ENCODE results near the gene NEO1.

The NEO1 gene, protein sequence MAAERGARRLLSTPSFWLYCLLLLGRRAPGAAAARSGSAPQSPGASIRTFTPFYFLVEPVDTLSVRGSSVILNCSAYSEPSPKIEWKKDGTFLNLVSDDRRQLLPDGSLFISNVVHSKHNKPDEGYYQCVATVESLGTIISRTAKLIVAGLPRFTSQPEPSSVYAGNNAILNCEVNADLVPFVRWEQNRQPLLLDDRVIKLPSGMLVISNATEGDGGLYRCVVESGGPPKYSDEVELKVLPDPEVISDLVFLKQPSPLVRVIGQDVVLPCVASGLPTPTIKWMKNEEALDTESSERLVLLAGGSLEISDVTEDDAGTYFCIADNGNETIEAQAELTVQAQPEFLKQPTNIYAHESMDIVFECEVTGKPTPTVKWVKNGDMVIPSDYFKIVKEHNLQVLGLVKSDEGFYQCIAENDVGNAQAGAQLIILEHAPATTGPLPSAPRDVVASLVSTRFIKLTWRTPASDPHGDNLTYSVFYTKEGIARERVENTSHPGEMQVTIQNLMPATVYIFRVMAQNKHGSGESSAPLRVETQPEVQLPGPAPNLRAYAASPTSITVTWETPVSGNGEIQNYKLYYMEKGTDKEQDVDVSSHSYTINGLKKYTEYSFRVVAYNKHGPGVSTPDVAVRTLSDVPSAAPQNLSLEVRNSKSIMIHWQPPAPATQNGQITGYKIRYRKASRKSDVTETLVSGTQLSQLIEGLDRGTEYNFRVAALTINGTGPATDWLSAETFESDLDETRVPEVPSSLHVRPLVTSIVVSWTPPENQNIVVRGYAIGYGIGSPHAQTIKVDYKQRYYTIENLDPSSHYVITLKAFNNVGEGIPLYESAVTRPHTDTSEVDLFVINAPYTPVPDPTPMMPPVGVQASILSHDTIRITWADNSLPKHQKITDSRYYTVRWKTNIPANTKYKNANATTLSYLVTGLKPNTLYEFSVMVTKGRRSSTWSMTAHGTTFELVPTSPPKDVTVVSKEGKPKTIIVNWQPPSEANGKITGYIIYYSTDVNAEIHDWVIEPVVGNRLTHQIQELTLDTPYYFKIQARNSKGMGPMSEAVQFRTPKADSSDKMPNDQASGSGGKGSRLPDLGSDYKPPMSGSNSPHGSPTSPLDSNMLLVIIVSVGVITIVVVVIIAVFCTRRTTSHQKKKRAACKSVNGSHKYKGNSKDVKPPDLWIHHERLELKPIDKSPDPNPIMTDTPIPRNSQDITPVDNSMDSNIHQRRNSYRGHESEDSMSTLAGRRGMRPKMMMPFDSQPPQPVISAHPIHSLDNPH (N-terminal part only)

DNA sequence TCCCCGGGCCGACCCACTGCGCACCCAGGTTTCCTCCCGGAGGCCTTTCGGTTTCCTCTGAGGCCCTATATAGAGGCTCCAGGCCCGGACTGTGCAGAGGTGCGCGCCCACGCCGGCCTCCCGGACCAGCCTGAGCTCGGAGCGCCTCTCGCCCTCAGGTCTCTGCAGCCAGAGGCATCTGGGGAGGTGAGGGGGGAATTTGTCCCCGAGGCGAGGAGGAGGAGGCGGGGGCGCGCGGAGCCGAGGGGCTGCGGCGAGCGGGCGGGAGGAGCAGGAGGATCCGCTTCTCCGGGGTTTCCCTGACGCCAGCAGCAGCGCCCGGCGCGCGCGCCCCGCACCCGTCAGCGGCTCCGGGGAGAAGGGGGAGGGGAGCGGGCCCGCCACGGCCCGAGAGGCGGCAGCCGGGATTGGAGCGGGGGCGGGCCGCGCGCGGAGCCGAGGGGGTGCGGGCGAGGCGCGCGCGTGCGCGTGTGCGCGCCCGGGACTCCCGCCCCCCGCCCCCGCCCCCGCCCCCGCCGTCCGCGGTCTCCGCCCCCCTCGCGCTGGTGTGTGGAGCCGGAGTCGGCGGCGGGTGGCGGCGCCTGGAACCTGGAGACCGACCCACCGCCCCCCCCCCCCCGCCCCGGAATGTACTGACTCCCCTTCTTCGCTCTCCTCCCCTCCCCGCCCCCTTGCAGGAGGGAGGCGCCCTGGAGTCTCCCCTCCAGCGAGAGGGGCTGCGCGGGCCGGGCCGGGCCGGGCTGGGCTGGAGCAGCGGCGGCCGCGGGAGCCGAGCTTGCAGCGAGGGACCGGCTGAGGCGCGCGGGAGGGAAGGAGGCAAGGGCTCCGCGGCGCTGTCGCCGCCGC, at the start of gene NEO1:
TSS of gene NEO1 (plus strand) at position 657 of the 846 bp plus-strand sequence. CDS start 213 bp downstream, outside the sequence.
- DNase-seq: peak; percentile 79

DNA sequence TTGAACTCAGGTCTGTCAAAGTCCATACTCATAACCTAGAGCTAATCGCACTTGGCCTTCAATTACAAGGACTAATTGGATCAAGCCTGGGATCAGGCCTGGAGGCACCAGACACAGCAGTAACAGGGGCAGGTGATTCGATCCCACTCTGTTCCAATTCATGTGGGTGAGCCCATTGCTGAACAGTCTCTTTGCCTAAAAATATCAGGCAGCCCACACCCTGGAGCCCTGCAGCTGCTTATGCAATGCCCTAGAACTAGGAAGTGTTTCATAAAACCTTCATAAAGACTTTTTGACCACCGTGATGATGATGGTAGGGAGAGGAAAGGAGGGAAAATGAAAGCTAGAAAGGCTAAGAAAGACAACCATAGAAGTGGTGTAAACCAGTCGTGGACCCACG, 47.8 kb upstream of the NEO1 start:
- no peak for DNase-seq

DNA sequence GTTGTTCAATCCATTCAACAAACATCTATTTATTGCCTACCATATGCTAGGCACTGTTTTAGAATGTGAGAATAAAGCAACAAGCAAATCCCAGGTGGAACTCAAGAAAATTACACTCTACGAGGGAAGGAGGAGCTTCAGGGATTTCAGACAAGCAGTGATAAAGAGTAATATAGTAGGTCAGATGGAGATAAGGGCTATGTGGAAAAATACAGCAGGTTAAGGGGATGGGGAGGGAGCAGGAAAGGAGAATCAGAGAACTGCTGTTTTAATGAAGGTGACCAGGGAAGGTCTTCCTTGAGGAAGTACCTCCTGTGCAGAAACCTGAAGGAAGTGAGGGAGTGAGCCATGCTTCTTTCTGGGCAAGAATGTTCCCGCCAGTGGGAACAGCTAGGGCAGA, 47.2 kb upstream of the NEO1 start:
- no peak for DNase-seq

DNA sequence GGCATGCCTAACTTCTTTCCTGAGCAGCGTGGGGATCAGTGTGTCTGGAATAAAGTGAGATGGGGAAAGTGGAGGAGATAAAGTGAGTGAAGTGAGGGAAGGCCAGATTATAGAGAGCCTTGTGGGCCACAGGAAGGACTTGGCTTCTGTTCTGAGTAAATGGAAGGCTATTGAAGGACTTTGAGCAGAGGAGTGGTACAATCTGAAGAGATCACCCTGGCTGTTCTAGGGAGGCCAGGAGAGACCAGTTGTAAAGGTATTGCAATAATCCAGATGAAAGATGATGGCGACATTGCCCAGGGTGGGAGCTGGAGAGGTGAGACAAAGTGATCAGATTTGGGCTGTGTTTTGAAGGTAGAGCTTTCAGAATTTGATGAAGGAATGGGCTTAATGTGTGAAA, 46.8 kb upstream of the NEO1 start:
- no peak for DNase-seq

DNA sequence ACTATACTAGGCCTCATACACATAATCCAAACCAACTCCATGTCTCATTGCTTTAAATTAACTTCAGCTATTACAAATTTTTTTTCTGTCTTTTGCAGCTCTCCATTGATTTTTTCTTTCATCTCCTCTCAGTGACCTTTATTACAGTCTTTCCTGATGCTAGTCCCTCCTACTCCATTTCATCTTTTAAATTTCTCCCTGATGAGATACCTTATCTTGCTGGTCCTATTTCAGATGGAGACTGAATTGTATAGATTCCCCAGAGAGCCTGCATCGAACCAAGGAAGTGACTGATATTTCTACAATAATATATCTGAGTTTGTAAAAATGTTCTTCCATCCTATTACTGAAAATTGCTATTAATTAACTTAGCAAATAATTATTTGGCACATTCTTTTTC, 45.7 kb upstream of the NEO1 start:
- DNase-seq: no peak

DNA sequence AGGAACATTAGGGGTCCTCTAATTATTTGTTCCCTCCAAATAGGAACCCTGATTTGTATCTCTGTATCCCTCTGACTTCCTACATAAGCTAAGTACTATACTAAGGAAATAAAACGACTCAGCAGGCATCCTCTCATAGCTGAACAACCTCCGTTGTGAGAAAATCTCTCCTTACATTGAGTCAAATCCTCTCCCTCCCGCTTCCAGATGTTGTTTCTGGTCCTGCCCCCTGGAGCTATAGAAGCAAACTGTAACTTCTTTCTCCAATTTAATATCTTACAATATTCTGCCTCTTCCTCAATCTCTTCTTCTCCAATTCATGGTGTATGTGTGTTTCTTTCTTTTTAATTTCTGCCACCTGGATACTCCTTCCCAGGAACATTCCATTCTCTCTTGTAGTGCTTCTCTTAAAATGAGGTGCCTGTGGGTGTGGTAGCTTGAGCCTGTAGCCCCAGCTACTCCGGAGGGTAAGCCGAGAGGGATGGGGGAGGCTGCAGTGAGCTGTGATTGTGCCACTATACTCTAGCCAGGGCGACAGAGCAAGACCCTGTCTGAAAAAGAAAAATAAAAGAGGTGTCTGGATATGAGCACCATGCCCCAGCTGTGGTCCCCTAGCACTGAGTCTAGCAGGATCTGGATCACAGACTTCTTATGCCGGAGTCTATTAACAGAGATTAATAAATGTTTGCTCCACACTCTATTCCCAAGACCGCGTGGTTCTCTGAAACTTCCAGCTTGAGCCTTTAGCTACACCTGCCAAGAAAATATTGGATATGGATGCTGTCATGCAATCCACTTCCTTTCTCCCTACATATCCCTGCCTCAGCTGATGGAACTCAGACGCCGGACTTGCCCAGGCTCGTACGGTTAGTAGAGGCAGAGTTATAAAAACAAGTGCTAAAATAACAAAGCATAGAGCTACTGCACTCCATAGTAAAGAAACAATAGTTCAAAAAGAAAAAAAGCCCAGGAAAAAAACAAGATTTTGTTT, 42.9 kb upstream of the NEO1 start:
- DNase-seq: no peak

DNA sequence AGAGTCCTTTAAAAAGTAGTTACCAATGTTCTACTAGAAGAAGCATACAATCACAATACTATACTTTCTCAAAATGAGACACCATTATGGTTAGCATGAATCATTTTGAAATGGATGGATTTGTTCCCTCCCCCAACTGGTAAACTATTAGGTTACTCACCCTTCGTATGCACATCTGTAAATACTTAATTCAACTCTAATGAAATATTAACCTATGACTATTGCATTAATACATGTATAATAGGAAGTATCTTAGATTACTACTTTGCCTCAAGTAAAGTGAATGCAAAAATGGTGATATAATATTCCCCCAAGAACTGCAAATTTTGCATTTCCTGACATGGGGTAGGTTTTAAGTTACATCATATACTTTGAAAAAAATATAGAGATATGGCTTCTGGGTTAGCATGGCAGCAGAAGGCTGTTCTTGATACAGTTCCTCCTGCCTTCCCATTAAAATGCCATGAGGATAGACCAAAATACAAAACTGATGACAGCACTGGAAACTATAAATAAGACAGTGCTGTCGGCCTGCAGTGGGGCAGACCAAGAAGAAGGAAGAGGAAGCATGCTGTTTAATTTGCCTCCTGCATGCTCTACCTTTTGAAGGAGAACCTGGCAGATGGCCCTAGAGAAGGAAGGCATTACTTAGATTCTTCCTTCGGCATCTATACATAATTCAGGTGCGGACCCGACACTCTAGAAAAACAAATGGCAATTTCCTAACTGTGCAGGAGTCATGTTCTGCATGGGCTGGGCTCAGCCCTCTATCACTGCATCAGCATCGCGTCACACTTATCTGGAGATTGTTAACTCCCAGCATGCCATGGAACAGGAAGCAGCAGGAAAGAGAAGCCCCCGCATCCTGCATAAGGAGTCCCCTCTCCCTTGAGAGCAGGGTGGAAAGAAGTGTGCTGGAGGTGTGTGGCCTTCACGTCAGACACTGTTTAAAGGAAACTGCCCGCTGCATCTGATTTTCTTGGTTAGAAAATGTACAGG, 41.8 kb upstream of the NEO1 start:
- no peak for DNase-seq

DNA sequence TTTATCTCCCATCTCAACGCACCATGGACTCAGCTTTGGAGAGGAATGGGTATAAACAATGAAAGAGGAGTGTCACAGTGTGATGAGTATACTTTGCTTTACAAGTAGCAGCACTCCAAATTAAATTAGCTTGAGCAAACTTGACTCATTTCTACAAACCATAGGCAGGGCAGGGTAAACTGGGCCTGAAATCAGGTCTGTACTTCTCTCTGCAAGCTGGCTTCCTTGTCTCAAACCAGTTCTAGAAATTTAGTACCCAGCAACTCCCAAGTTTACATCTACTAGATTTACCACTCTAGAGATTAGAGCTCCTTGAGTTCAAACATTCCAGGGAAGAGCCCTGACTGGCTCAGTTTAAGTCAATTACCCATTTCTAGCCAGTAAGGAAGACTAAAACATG, 37.4 kb upstream of the NEO1 start:
- DNase-seq: no peak

DNA sequence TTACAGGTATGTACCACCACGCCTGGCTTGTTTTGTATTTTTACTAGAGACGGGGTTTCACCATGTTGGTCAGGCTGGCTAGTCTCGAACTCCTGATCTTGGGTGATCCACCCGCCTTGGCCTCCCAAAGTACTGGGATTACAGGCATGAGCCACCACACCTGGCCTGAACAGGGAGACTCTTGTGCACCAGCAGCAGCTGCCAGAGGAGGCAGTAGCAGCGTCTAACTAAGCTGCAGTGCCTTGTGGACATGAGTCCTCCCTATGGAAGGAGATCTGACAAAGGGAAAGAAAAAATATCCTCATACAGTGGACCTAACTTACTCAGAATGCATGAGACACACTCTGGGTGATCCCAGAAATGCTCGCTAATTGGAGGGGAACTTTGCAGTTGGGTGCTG, 36.8 kb upstream of the NEO1 start:
- DNase-seq: no peak

DNA sequence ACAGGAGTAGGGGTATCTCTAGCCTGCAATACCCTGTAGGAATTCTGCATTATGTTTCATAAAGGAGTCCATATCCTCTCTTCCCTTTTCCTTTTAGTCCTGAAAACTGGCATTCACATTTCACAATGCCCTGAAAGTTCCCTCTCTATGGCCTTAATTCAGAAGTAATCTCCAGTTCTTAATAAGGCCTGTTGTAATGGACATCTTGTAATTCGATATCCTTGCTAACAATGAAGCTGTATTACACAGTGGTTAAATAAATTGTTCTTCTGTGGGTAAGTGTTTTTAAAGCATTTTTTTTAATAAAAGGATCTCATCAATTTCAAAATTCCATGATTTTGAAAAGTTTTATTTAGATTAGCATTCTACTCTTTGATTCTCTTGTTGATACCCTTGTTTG, 34.3 kb upstream of the NEO1 start:
- no peak for DNase-seq

DNA sequence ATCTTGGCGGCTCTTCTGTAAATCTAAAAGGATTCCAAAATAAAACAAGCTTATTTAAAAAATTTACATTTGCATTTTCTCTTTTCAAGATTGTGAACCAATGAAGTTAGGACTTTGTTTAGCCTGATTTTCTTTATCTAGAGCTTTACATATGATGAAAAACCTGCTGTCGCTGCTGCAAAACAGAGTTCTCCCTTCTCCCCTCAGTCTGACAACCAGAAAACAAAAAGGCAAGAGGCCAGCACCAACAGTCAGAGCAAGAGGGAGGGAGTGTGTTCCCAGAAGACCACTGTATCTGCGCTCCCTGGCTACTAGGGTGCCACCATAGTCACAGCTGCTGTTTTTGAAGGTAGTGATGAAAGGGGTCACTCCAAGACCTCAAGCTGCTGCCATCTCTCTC, 33.1 kb upstream of the NEO1 start:
- no peak for DNase-seq

DNA sequence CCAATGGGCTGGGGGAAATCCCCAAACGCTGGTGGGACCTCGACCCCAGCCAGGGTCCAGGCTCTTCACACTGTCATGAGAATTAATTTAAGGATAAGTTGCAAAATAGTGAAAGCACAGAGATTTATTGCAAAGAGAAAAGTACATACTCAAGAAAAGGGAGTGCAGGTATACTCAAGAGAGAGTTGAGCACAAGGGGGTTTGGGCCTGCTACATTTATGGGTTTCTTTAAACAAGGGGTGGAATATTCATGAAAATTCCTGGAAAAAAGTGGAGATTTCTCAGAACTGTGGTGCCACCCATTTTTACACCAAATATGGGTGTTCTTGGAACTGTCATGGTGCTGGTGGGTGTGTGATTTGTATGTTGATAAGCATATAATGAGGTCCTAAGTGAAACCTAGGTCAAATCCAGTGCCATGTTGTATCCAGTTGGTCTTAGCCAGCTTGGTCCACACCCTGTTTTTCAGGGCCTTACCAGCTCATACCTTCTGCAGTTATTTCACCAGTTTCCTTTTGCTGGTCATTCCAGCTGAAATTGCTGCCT, 32.6 kb upstream of the NEO1 start:
- no peak for DNase-seq

DNA sequence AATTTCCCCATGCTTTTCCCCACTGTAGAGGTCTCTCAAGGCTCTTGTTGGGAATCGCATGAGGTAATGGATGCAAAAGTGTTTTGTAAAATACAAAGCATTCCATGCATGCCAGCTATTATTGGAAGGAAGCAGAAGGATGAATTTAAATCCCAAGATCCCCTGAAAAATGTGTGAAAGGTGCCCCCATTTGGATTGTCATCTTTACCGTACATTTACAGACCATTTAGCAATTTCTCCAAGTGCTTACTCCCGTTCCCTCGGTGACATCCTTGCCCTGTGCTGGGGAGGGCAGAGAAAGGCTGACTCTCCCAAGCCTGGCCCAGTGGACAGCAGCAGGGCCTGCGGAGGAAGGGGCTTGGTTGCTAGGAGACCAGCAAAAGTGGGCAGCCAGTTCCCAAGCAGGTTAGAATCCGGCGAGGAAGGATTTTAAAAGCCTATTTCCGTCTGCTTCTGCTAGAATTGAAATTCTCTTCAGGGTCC, 31.1 kb upstream of the NEO1 start:
- no peak for DNase-seq

DNA sequence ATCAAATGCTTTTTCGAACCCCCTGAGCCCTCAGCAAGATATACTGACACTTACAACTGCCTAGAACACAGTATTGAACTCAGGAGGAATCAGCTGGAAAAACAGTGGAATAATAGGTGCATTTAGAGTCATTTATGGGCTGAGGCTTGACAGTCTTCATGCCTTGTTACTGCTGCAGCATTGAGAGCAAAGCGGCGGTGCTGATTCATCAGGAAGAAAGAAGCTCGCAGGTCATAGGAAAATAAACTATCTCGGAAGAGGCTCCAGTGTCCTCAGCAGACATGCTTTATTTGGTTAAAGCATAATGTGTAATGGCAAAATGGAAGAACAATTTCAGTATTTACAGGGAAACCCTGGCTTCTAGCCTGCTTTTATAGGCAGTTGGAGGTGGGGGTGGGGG, 30.1 kb upstream of the NEO1 start:
- no peak for DNase-seq

DNA sequence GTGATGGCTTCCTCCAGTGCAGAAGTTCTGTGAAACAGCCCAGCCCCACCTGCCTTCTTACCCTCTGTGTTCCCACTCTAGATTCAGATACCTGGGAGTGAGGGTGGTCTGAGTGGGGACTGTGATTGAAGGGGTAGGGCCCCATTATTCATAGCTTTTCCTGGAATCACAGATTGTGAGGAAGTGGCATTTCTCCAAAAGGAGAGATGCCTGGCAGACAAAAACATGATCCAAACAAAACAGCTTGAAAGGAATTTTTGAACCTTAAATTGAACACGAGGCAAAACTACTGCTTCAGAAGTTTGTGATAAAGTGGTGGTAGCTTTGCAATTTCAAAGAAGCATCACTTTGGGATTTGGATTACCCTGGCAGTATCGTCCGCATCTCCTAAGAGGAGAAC, 29.2 kb upstream of the NEO1 start:
- DNase-seq: no peak

DNA sequence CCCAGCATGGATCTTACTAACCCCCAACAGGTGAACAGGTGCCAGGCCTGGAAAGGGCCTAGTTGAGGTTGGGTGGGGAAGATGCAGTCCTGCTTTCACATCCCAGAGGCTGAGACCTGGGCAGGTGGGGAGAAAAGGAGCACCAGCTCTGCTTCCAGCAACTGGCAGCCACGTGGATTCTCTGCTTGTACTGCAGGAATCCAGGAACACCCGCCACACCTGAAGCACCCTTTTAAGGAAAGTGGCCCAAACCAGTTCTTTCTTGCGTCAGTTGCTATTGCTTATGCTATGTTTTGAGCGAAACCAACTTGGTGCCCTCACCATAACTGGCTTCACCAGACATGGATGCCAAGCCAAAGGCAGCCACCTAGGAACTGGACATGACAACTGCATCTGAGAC, 28.1 kb upstream of the NEO1 start:
- no peak for DNase-seq

DNA sequence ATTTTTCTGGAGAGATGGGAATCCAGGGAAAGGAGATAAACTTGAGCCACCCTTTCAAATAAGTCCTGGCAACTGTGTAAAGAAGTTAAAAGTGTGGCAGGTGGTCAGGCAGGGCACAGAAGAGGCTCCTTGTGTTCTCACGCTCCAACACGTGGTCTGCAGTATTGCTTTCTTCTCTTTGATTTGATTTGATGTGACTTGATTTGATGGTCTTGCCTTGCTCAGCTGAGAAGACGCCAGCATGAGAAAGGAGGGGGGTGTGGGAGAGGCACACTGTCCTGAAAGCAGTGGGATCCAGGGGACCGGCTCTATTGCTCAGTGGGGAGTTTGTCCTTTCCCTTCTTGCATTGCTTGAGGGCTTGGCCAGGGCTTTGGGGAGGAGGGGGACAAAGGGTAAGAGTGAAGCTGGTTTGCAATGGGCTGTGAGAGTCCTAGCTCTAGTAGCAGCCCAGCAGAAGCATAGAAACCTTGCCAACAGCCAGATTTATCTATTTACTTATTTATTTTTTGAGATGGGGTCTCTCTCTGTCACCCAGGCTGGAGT, 25.7 kb upstream of the NEO1 start:
- DNase-seq: no peak

DNA sequence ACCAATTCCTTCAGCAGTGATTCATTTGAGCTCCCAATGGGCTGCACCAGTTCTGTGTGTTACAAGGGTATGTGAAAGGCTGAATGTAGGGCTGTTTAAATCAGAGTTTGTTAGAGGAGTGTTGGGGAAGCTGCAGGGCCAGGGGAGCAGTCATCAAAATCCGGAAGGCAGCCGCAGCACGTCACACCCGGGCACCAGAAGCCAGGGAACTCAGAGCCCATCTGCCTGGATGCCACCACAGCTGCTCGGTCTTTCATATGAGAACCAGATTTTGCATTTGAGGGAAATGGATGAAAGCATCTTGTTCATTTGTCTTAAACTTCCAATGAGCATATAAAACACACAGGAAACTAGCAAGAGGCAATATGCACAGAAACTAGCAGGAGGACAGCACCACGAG, 24.2 kb upstream of the NEO1 start:
- DNase-seq: no peak

DNA sequence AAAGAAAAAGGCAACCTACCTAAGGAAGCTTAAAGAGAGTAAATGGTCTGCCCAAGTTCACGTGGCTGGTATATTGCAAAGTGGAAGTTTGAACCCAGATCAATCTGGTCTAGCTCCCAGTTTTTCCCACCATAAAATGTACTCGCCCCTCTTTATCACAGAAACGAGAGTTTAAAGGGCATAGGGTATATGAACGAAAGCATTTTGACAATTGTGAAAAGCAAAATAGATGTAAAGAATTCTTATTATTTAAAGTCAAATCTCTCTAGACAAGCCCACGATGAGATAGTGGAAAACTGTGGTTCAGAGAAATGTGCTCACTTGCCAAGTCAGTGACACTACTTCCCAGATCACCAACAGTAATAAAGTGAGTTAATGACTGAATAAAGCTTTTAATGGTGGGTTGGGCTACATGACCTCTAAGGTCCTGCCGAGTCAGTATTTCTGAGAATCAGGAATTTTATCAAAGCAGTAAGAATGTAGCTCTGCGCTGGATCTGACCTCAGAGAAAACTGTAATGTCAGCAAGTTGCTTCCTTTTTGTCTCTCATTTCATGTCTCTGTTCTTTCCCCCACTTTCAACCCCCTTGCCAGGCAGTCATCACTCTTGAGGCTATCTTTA, 23.3 kb upstream of the NEO1 start:
- DNase-seq: no peak
